NCI-H82 (cell line): ENCODE measurements around the gene RILPL1.

Experiments used
- DNase-seq: peaks from one replicate; lab custom pipeline; 2025; lab: John Stamatoyannopoulos, UW

RILPL1 gene

GRCh38 chr12:123428591-123428990 is 104.9 kb downstream of the RILPL1 start:
- no peak for DNase-seq

GRCh38 chr12:123427036-123427769 is 106.3 kb downstream of the RILPL1 start:
- DNase-seq, result no peak

GRCh38 chr12:123421314-123421713 is 112.2 kb downstream of the RILPL1 start:
- no peak for DNase-seq
